Uterus (tissue), 4 donors: ENCODE results near the gene SIAH2. TPM values are rescaled to one million over a fixed set of nuclear protein-coding genes. Genes with fewer than 3 reads are reported as not detected.
A peak's percentile ranks its signal among the peaks of the same experiment; 100 is the strongest.

Source experiments
- DNase-seq, 2 donors: peaks; one replicate each; pipeline ENCODE4 v3.0.0-alpha.2; 2019 to 2020
- H3K27ac ChIP-seq, 2 donors: fragments of 200-600 bp; sonication (generic); 1 replicate in 1 of 2; 2 replicates in 1 of 2; pipeline ENCODE4 v1.5.1; 2016 to 2018
- H3K27me3 ChIP-seq, 2 donors: fragments of 200-600 bp; sonication (generic); one replicate each; pipeline ENCODE4 v1.5.1; 2018 to 2019; ENCODE audit warnings: control low read depth in 1 of 2
- H3K36me3 ChIP-seq, 2 donors: fragments of 200-600 bp; sonication (generic); one replicate each; pipeline ENCODE4 v1.5.1; 2019; ENCODE audit warnings: control low read depth in 1 of 2
- H3K4me1 ChIP-seq, 2 donors: fragments of 200-600 bp; sonication (generic); one replicate each; pipeline ENCODE4 v1.5.1; 2018 to 2019; ENCODE audit warnings: control low read depth in 1 of 2
- H3K4me3 ChIP-seq, 2 donors: fragments of 200-600 bp; sonication (generic); 1 replicate in 1 of 2; 2 replicates in 1 of 2; pipeline ENCODE4 v1.5.1; 2018 to 2019; ENCODE audit warnings: mild to moderate bottlenecking in 1 of 2
- H3K9me3 ChIP-seq, 2 donors: fragments of 200-600 bp; sonication (generic); one replicate each; pipeline ENCODE4 v1.5.1; 2019; ENCODE audit warnings: control low read depth in 1 of 2
- CTCF ChIP-seq, 4 experiments: fragments of 200-600 bp in 2 of 4; fragments of 450-650 bp in 2 of 4; sonication (generic) in 2 of 4; IDR thresholded peaks; one replicate each; pipeline ENCODE4 v1.5.1; 2016 to 2019; ENCODE audit warnings: antibody characterized with exemption in 4 of 4, mild to moderate bottlenecking in 2 of 4, moderate library complexity in 1 of 4
- POLR2A ChIP-seq, 2 donors: fragments of 450-650 bp; IDR thresholded peaks; one replicate each; pipeline ENCODE4 v1.6.1; 2016; ENCODE audit warnings: antibody characterized with exemption in 2 of 2, mild to moderate bottlenecking in 1 of 2, moderate library complexity in 1 of 2
- intact Hi-C: fragments of 100-400 bp; cut with DNase I; formaldehyde crosslinking; loops from one replicate; pipeline ENCODE4 v1.15.1; 2023; ENCODE audit warnings: low total_unique reads
- total RNA-seq, 4 donors: library from RNA; depleted of rRNA in 3 of 4; stranded (reverse); fragments of >200 nt in 3 of 4; gene quantifications; one replicate each; pipeline versions ENCODE4 v1.1.0 to v1.2.4, GENCODE V29; 2014 to 2023
- donor health status: DM: yes; HTN: yes; CAD: no.

The SIAH2 gene
- total RNA-seq, 4 donors from 2014 or later: 25.4 to 63.8 (median 43.6) TPM

GRCh38 chr3:150721285-150722130 lies 41.5 kb downstream of the SIAH2 start:
- TF ChIP-seq CTCF (IDR thresholded peaks at IDR 0.05) (peak; percentile 82 to 91 (median 86)), POLR2A (IDR thresholded peaks at IDR 0.05) (no peak)
- Histone ChIP-seq H3K27me3 (no peaks in the 10 kb centered on the region), H3K4me3 (peak overlapping the region; percentile 16 to 19), H3K36me3 (no peaks in the 10 kb centered on the region), H3K4me1 (no peaks in the 10 kb centered on the region), H3K9me3 (no peaks in the 10 kb centered on the region), H3K27ac (peak overlapping the region; percentile 58 to 63)
- no peak for DNase-seq
- intact Hi-C loops: loop anchor here (10.0 kb wide), 1 partner anchor 63 kb away; no protein-coding TSS in a partner anchor

GRCh38 chr3:150720444-150720843 lies 42.5 kb downstream of the SIAH2 start:
- no peaks in the 10 kb centered on the region for H3K4me1 ChIP-seq
- H3K9me3 ChIP-seq: peaks cover 0 to 2% of the 10 kb centered on the region in 2 donors
- DNase-seq: no peak
- no peak for TF ChIP-seq CTCF (IDR thresholded peaks at IDR 0.05)
- no peak for TF ChIP-seq POLR2A (IDR thresholded peaks at IDR 0.05)
- no peak overlapping the region for H3K4me3 ChIP-seq
- H3K36me3 ChIP-seq: no peaks in the 10 kb centered on the region
- intact Hi-C loops: loop anchor here (10.0 kb wide), 1 partner anchor 64 kb away; no protein-coding TSS in a partner anchor
- no peaks in the 10 kb centered on the region for H3K27me3 ChIP-seq
- no peak overlapping the region for H3K27ac ChIP-seq

GRCh38 chr3:150710097-150710496 lies 52.9 kb downstream of the SIAH2 start:
- no peak for TF ChIP-seq CTCF (IDR thresholded peaks at IDR 0.05)
- no peak for TF ChIP-seq POLR2A (IDR thresholded peaks at IDR 0.05)
- DNase-seq: no peak

GRCh38 chr3:150703756-150704344 lies 59.1 kb downstream of the SIAH2 start, which contains the start of gene ERICH6:
ERICH6 (minus strand) TSS chr3:150703920; CDS start chr3:150703898, 22 bp downstream.
- Histone ChIP-seq H3K4me1 (no peaks in the 10 kb centered on the region), H3K27ac (peak within 1 kb of the TSS; percentile 78 to 82), H3K9me3 (no peaks in the 10 kb centered on the region), H3K27me3 (no peaks in the 10 kb centered on the region), H3K36me3 (no peaks in the 10 kb centered on the region), H3K4me3 (peak within 1 kb of the TSS; percentile 48 to 56)
- TF ChIP-seq POLR2A (IDR thresholded peaks at IDR 0.05) (peak; percentile 21 to 46), CTCF (IDR thresholded peaks at IDR 0.05) (peak in 3 of 4 experiments; percentile 20 to 45 (median 23))
- DNase-seq: peak; percentile 88 to 91
- intact Hi-C loops: loop anchor here (5.0 kb wide), 1 partner anchor 102 kb away; the partner anchor contains the start of gene SELENOT

More at GRCh38 chr3:150710097-150710496, 52.9 kb downstream of the SIAH2 start:
- no peaks in the 10 kb centered on the region for H3K4me1 ChIP-seq
- intact Hi-C loops: loop anchor here (5.0 kb wide), 1 partner anchor 183 kb away; no protein-coding TSS in a partner anchor
- H3K9me3 ChIP-seq: peaks cover 0 to under 1% of the 10 kb centered on the region in 2 donors
- no peak overlapping the region for H3K4me3 ChIP-seq
- H3K27ac ChIP-seq: no peak overlapping the region
- no peaks in the 10 kb centered on the region for H3K27me3 ChIP-seq
- no peaks in the 10 kb centered on the region for H3K36me3 ChIP-seq
